Vagina (tissue), 2 donors: ENCODE measurements around the gene TUBB8B.
"Not testable (repeated sequence)": the region's sequence is repeated elsewhere in the genome, so short reads cannot be mapped to it uniquely, and the experiment has no call there.

Experiments used
- CTCF ChIP-seq, 3 experiments: fragments of 450-650 bp in 2 of 3; fragments of 200-600 bp in 1 of 3; sonication (generic) in 1 of 3; IDR thresholded peaks; one replicate each; pipeline ENCODE4 v1.5.1; 2017 to 2019; ENCODE audit warnings: antibody characterized with exemption in 3 of 3, mild to moderate bottlenecking in 2 of 3, moderate library complexity in 2 of 3
- POLR2A ChIP-seq, 2 donors: fragments of 450-650 bp; IDR thresholded peaks; one replicate each; pipeline ENCODE4 v1.6.1; 2017; ENCODE audit warnings: antibody characterized with exemption in 2 of 2, mild to moderate bottlenecking in 2 of 2, moderate library complexity in 2 of 2
- POLR2AphosphoS5 ChIP-seq, 2 donors: sonication (generic); formaldehyde crosslinking; IDR thresholded peaks; one replicate each; pipeline ENCODE4 v1.9.0; 2017; ENCODE audit warnings: antibody characterized with exemption in 2 of 2, mild to moderate bottlenecking in 2 of 2, low read depth in 1 of 2; ENCODE audit not compliant: insufficient read depth in 1 of 2

- not testable (repeated sequence) for TF ChIP-seq CTCF (IDR thresholded peaks at IDR 0.05); POLR2A (IDR thresholded peaks at IDR 0.05); POLR2AphosphoS5 (IDR thresholded peaks at IDR 0.05; ENCODE audit: insufficient read depth in 1 of 2, low read depth in 1 of 2)
Observed at GRCh38 chr18:82626-83209, 33.3 kb upstream of the TUBB8B start.
